SK-N-SH (cell line): ENCODE data around the gene REEP3. TPM values are rescaled to one million over a fixed set of nuclear protein-coding genes. Genes with fewer than 3 reads are reported as not detected.
A peak's percentile ranks its signal among the peaks of the same experiment; 100 is the strongest.

Source experiments
- CTCF ChIA-PET: fragments of 300-600, 350-600 bp; formaldehyde crosslinking; extraction: SDS; loops from one replicate; lab custom pipeline; 2021; lab: Yijun Ruan, JAX
- POLR2A ChIA-PET: fragments of 350-600 bp; sonication (Branson Sonifier 250); formaldehyde crosslinking; extraction: SDS; loops from one replicate; lab custom pipeline; 2020; ENCODE audit warnings: antibody characterized with exemption, inconsistent platforms; lab: Yijun Ruan, JAX
- DNase-seq: peaks from one replicate; pipeline ENCODE4 v3.0.0; 2012
- H2AFZ ChIP-seq: fragments of 200-600 bp; sonication (generic); 2 replicates; pipeline ENCODE4 v1.8.1; 2016; ENCODE audit warnings: antibody characterized with exemption, mild to moderate bottlenecking, low read depth
- H3F3A ChIP-seq: fragments of 200-600 bp; sonication (generic); replicated peaks from 2 replicates; pipeline ENCODE3; 2016; ENCODE audit warnings: antibody characterized with exemption, mild to moderate bottlenecking; ENCODE audit not compliant: insufficient read depth
- H3K27ac ChIP-seq, 2 experiments: fragments of 200-500 bp in 1 of 2; fragments of 200-600 bp in 1 of 2; sonication (Bioruptor generic) in 1 of 2; sonication (generic), shearing (Covaris generic) in 1 of 2; 2 replicates each; pipeline versions ENCODE4 v1.5.1 to v1.6.1; 2014 to 2016; ENCODE audit warnings: low read depth in 2 of 2, inconsistent platforms in 1 of 2, low read length in 1 of 2, mild to moderate bottlenecking in 1 of 2, mixed read lengths in 1 of 2
- H3K27me3 ChIP-seq: fragments of 200-600 bp; sonication (generic), shearing (Covaris generic); 2 replicates; pipeline ENCODE4 v1.6.1; 2016; ENCODE audit warnings: mixed run types; ENCODE audit not compliant: insufficient read depth
- H3K36me3 ChIP-seq, 2 experiments: fragments of 200-500 bp in 1 of 2; fragments of 200-600 bp in 1 of 2; sonication (Bioruptor generic) in 1 of 2; sonication (generic) in 1 of 2; replicated peaks in 1 of 2; 2 replicates each; pipeline versions ENCODE3 to v1.5.1; 2014 to 2016; ENCODE audit warnings: low read length in 1 of 2, mild to moderate bottlenecking in 1 of 2; ENCODE audit not compliant: insufficient read depth in 2 of 2, control insufficient read depth in 1 of 2
- H3K4me1 ChIP-seq, 2 experiments: fragments of 200-500 bp in 1 of 2; fragments of 200-600 bp in 1 of 2; sonication (Bioruptor generic) in 1 of 2; sonication (generic), shearing (Covaris generic) in 1 of 2; 2 replicates each; pipeline versions ENCODE4 v1.5.1 to v1.6.1; 2014 to 2016; ENCODE audit warnings: low read depth in 1 of 2, low read length in 1 of 2, mixed run types in 1 of 2; ENCODE audit not compliant: insufficient read depth in 2 of 2, control insufficient read depth in 1 of 2
- H3K4me2 ChIP-seq: fragments of 200-600 bp; sonication (generic), shearing (Covaris generic); 2 replicates; pipeline ENCODE4 v1.6.1; 2017; ENCODE audit warnings: mixed run types
- H3K4me3 ChIP-seq, 2 experiments: fragments of 200-500 bp in 1 of 2; fragments of 200-600 bp in 1 of 2; sonication (Bioruptor generic) in 1 of 2; sonication (generic), shearing (Covaris generic) in 1 of 2; 2 replicates each; pipeline versions ENCODE4 v1.5.1 to v1.8.1; 2014 to 2016; ENCODE audit warnings: low read depth in 2 of 2, inconsistent platforms in 1 of 2, low read length in 1 of 2, mild to moderate bottlenecking in 1 of 2, mixed read lengths in 1 of 2, moderate library complexity in 1 of 2
- H3K79me2 ChIP-seq: fragments of 200-600 bp; sonication (generic); 2 replicates; pipeline ENCODE4 v1.8.1; 2017; ENCODE audit warnings: mild to moderate bottlenecking; ENCODE audit not compliant: insufficient read depth
- H3K9ac ChIP-seq: fragments of 200-600 bp; sonication (generic); 2 replicates; pipeline ENCODE4 v1.6.1; 2017; ENCODE audit warnings: mixed run types
- H3K9me2 ChIP-seq: fragments of 200-600 bp; sonication (generic); 2 replicates; pipeline ENCODE4 v1.6.1; 2017; ENCODE audit warnings: mixed run types
- H3K9me3 ChIP-seq: fragments of 200-600 bp; sonication (generic); 2 replicates; pipeline ENCODE4 v1.6.1; 2017; ENCODE audit warnings: mixed run types, mild to moderate bottlenecking, moderate library complexity
- H4K20me1 ChIP-seq: fragments of 200-600 bp; sonication (generic); 2 replicates; pipeline ENCODE4 v1.6.1; 2017; ENCODE audit warnings: mild to moderate bottlenecking, mixed run types; ENCODE audit not compliant: insufficient read depth
- ELF1 ChIP-seq: IDR thresholded peaks from 2 replicates; pipeline ENCODE4 v1.4.0; 2012
- EZH2phosphoT487 ChIP-seq: fragments of 200-600 bp; sonication (generic); IDR thresholded peaks from 2 replicates; pipeline ENCODE4 v1.6.1; 2017; ENCODE audit warnings: low read depth, mixed run types, mild to moderate bottlenecking, antibody characterized with exemption, moderate library complexity, borderline replicate concordance
- FOXM1 ChIP-seq: IDR thresholded peaks from 2 replicates; pipeline ENCODE4 v1.4.0; 2012; ENCODE audit warnings: low read depth, mild to moderate bottlenecking
- JUND ChIP-seq: IDR thresholded peaks from 2 replicates; pipeline ENCODE4 v1.4.0; 2012
- MXI1 ChIP-seq: IDR thresholded peaks from 2 replicates; pipeline ENCODE4 v1.6.1; 2012; ENCODE audit warnings: mild to moderate bottlenecking, low read depth, low read length, improper control_type of control experiment
- NFIC ChIP-seq: IDR thresholded peaks from 2 replicates; pipeline ENCODE4 v1.4.0; 2012; ENCODE audit warnings: borderline replicate concordance
- POLR2AphosphoS5 ChIP-seq: IDR thresholded peaks from 2 replicates; pipeline ENCODE4 v1.6.1; 2012; ENCODE audit warnings: low read depth, low read length
- RAD21 ChIP-seq: IDR thresholded peaks from 2 replicates; pipeline ENCODE4 v1.6.1; 2012; ENCODE audit warnings: mild to moderate bottlenecking, low read length
- RCOR1 ChIP-seq: fragments of 150-350 bp; IDR thresholded peaks from 2 replicates; pipeline ENCODE4 v1.6.1; 2017; ENCODE audit warnings: antibody characterized with exemption, low read length
- SIN3A ChIP-seq: IDR thresholded peaks from 2 replicates; pipeline ENCODE4 v1.6.1; 2012; ENCODE audit warnings: low read depth, mild to moderate bottlenecking, low read length, moderate library complexity, borderline replicate concordance
- SMC3 ChIP-seq: IDR thresholded peaks from 2 replicates; pipeline ENCODE4 v1.6.1; 2012; ENCODE audit warnings: low read depth, low read length, improper control_type of control experiment
- TCF12 ChIP-seq: IDR thresholded peaks from 2 replicates; pipeline ENCODE4 v1.4.0; 2012
- TEAD4 ChIP-seq: IDR thresholded peaks from 2 replicates; pipeline ENCODE4 v1.4.0; 2012; ENCODE audit warnings: mild to moderate bottlenecking, borderline replicate concordance; ENCODE audit not compliant: insufficient read depth
- YY1 ChIP-seq: IDR thresholded peaks from 2 replicates; pipeline ENCODE4 v1.4.0; 2012; ENCODE audit warnings: low read depth, mild to moderate bottlenecking
- WGBS: methylation state at CpG from one replicate; pipeline ENCODE4 v1.1.6; 2017; ENCODE audit warnings: low lambda C conversion rate; 5-methylcytosine and 5-hydroxymethylcytosine counted together
- polyA plus RNA-seq, 3 experiments: library from polyadenylated mRNA; depleted of rRNA; stranded (reverse); fragments of >200 nt; gene quantifications; 2 replicates each; pipeline ENCODE4 v1.2.3, GENCODE V29; 2012
- TF ChIP-seq, protein P1 (sequence below): IDR thresholded peaks from 2 replicates; pipeline ENCODE4; 2012
- TF ChIP-seq, protein P2 (sequence below): fragments of 150-350 bp; IDR thresholded peaks from 2 replicates; pipeline ENCODE4 v1.6.1; 2016; ENCODE audit warnings: mild to moderate bottlenecking, low read depth, low read length
- TF ChIP-seq, protein P3 (sequence below): IDR thresholded peaks from 2 replicates; pipeline ENCODE4 v1.4.0; 2012; ENCODE audit warnings: low read depth, borderline replicate concordance
- TF ChIP-seq, protein P4 (sequence below): IDR thresholded peaks from 2 replicates; pipeline ENCODE4 v1.4.0; 2012; ENCODE audit warnings: low read depth, borderline replicate concordance
- TF ChIP-seq, protein P5 (sequence below): IDR thresholded peaks from 2 replicates; pipeline ENCODE4 v1.6.1; 2012; ENCODE audit warnings: mild to moderate bottlenecking, low read depth, low read length, moderate library complexity
- TF ChIP-seq, protein P6 (sequence below): fragments of 150-350 bp; IDR thresholded peaks from 2 replicates; pipeline ENCODE4 v1.6.1; 2017; ENCODE audit warnings: antibody characterized with exemption, low read length, low read depth, borderline replicate concordance

The REEP3 gene
- polyA plus RNA-seq, 1 of the 3 experiments (the other 2 are of a cell fraction): 7.6 TPM

DNA sequence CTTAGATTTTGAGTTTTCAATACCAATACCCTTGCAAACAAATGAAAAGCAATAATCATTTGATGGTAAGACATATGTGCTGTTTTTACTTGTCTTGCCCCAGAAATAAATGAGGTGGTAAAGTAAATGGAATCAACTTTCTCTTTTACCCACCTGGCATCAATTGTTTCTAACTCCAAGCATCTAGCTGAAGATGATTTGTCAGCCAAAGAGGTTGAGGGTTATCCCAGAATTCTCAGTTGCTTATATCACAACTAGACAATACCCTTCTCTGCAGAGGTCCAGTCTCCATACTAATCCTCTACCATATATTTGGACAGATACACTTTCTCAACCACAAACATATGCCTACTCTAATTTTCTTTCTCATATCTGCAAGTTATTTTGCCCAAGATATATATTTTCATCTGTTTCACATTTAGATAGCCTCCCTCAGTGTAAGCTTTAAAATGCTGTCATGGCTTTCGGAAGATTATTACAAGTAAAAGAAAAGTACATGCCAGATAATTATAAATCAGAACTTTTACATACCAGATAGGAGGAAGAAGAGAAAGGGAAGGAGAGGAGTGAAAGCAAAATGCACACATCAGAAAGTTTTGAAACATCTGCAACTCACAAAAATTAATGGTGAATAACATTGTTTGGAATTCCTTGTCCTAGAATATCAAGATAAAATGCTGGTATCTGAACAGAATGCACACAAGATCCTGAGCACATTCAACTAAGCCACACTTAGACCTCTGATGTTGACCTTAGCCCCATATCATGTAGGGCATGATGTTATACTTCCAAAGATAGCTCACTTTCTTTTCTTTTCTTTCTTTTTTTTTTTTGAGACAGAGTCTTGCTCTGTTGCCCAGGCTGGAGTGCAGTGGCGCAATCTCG is 146.6 kb downstream of the REEP3 start:
- no peaks in the 10 kb centered on the region for H3K36me3 ChIP-seq
- peaks cover 39 to 50% of the 10 kb centered on the region in 2 experiments for H3K4me1 ChIP-seq
- no peaks in the 10 kb centered on the region for H3K9me3 ChIP-seq
- POLR2A ChIA-PET: no interaction called here
- TF ChIP-seq YY1 (no peak), FOXM1 (no peak), SIN3A (no peak), TCF12 (no peak; the same call in 1 of the 2 replicates), ELF1 (no peak), RCOR1 (no peak), SMC3 (no peak), RAD21 (no peak), EZH2phosphoT487 (no peak), TEAD4 (no peak), JUND (no peak), NFIC (no peak), POLR2AphosphoS5 (no peak), MXI1 (no peak)
- TF ChIP-seq, protein P1, sequence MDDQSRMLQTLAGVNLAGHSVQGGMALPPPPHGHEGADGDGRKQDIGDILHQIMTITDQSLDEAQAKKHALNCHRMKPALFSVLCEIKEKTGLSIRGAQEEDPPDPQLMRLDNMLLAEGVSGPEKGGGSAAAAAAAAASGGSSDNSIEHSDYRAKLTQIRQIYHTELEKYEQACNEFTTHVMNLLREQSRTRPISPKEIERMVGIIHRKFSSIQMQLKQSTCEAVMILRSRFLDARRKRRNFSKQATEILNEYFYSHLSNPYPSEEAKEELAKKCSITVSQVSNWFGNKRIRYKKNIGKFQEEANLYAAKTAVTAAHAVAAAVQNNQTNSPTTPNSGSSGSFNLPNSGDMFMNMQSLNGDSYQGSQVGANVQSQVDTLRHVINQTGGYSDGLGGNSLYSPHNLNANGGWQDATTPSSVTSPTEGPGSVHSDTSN: no peak
- TF ChIP-seq, protein P2, sequence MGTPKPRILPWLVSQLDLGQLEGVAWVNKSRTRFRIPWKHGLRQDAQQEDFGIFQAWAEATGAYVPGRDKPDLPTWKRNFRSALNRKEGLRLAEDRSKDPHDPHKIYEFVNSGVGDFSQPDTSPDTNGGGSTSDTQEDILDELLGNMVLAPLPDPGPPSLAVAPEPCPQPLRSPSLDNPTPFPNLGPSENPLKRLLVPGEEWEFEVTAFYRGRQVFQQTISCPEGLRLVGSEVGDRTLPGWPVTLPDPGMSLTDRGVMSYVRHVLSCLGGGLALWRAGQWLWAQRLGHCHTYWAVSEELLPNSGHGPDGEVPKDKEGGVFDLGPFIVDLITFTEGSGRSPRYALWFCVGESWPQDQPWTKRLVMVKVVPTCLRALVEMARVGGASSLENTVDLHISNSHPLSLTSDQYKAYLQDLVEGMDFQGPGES: no peak
- TF ChIP-seq, protein P3, sequence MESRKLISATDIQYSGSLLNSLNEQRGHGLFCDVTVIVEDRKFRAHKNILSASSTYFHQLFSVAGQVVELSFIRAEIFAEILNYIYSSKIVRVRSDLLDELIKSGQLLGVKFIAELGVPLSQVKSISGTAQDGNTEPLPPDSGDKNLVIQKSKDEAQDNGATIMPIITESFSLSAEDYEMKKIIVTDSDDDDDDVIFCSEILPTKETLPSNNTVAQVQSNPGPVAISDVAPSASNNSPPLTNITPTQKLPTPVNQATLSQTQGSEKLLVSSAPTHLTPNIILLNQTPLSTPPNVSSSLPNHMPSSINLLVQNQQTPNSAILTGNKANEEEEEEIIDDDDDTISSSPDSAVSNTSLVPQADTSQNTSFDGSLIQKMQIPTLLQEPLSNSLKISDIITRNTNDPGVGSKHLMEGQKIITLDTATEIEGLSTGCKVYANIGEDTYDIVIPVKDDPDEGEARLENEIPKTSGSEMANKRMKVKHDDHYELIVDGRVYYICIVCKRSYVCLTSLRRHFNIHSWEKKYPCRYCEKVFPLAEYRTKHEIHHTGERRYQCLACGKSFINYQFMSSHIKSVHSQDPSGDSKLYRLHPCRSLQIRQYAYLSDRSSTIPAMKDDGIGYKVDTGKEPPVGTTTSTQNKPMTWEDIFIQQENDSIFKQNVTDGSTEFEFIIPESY: no peak
- TF ChIP-seq, protein P4, sequence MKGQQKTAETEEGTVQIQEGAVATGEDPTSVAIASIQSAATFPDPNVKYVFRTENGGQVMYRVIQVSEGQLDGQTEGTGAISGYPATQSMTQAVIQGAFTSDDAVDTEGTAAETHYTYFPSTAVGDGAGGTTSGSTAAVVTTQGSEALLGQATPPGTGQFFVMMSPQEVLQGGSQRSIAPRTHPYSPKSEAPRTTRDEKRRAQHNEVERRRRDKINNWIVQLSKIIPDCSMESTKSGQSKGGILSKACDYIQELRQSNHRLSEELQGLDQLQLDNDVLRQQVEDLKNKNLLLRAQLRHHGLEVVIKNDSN: no peak
- TF ChIP-seq, protein P5, sequence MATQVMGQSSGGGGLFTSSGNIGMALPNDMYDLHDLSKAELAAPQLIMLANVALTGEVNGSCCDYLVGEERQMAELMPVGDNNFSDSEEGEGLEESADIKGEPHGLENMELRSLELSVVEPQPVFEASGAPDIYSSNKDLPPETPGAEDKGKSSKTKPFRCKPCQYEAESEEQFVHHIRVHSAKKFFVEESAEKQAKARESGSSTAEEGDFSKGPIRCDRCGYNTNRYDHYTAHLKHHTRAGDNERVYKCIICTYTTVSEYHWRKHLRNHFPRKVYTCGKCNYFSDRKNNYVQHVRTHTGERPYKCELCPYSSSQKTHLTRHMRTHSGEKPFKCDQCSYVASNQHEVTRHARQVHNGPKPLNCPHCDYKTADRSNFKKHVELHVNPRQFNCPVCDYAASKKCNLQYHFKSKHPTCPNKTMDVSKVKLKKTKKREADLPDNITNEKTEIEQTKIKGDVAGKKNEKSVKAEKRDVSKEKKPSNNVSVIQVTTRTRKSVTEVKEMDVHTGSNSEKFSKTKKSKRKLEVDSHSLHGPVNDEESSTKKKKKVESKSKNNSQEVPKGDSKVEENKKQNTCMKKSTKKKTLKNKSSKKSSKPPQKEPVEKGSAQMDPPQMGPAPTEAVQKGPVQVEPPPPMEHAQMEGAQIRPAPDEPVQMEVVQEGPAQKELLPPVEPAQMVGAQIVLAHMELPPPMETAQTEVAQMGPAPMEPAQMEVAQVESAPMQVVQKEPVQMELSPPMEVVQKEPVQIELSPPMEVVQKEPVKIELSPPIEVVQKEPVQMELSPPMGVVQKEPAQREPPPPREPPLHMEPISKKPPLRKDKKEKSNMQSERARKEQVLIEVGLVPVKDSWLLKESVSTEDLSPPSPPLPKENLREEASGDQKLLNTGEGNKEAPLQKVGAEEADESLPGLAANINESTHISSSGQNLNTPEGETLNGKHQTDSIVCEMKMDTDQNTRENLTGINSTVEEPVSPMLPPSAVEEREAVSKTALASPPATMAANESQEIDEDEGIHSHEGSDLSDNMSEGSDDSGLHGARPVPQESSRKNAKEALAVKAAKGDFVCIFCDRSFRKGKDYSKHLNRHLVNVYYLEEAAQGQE: no peak
- TF ChIP-seq, protein P6, sequence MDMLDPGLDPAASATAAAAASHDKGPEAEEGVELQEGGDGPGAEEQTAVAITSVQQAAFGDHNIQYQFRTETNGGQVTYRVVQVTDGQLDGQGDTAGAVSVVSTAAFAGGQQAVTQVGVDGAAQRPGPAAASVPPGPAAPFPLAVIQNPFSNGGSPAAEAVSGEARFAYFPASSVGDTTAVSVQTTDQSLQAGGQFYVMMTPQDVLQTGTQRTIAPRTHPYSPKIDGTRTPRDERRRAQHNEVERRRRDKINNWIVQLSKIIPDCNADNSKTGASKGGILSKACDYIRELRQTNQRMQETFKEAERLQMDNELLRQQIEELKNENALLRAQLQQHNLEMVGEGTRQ: no peak
- TF ChIP-seq, all 33 proteins: peak for 0
- no peak overlapping the region; a peak in 1 of 4 replicates for H3K4me3 ChIP-seq
- no peaks in the 10 kb centered on the region for H3K9me2 ChIP-seq
- H3F3A ChIP-seq: peaks cover 20% of the 10 kb centered on the region
- DNase-seq: no peak
- H2AFZ ChIP-seq: peak overlapping the region; percentile 24; the same call in 1 of the 2 replicates
- H3K27me3 ChIP-seq: no peaks in the 10 kb centered on the region
- WGBS: 87% methylated on average over 3 of the region's 3 CpGs
- no peaks in the 10 kb centered on the region for H3K79me2 ChIP-seq
- peak overlapping the region; percentile 56 to 78; a peak in 3 of 4 replicates for H3K27ac ChIP-seq
- no peaks in the 10 kb centered on the region for H4K20me1 ChIP-seq
- no peak overlapping the region for H3K9ac ChIP-seq
- CTCF ChIA-PET: interaction anchor here (1.1 kb wide), 1 partner anchor 52 kb away, joined by 4 read pairs; no protein-coding TSS in a partner anchor
- H3K4me2 ChIP-seq: peak overlapping the region; percentile 26; the same call in 1 of the 2 replicates
